HG03342 (cell line): Measurements from ENCODE around the gene ALG3.
A peak's percentile ranks its signal among the peaks of the same experiment; 100 is the strongest.

Experiments
- ATAC-seq: cut with Tn5 transposase; IDR thresholded peaks from one replicate; pipeline ENCODE4 v1.9.1; 2021; ENCODE audit warnings: mild to moderate bottlenecking, moderate library complexity; ENCODE audit not compliant: unreplicated experiment

The ALG3 gene

DNA sequence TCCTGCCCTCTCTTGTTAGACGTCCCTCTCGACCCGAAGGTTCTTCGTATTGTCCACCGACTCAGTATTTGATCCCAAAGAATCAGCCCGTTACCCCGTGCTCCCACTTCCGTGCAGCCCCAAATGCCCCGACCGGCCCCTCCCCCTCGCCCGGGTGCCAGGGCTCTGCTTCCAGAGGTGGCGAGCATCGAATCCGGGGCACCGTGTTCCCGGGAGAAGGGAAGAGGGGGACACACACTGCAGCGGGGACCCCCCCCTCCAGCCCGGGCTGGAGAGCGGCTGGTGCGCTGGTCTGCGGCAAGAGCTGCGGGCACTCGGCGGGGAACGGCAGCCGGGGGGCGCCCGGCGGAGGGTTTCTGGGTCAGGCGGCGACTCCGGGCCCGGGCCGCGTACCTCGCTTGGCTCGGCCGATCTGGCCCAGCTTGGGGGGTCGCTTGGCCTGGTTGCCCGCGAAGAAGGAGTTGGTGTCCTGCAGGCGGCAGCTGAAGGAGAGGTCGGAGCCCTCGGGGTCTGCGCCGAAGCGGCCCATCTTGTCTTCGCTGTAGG is 12.0 kb upstream of the ALG3 start:
- no peak for ATAC-seq

- ATAC-seq: no peak
Measured at GRCh38 chr3:184259878-184260723, 11.3 kb upstream of the ALG3 start.

GRCh38 chr3:184259396-184259877 is 10.7 kb upstream of the ALG3 start:
- no peak for ATAC-seq

DNA sequence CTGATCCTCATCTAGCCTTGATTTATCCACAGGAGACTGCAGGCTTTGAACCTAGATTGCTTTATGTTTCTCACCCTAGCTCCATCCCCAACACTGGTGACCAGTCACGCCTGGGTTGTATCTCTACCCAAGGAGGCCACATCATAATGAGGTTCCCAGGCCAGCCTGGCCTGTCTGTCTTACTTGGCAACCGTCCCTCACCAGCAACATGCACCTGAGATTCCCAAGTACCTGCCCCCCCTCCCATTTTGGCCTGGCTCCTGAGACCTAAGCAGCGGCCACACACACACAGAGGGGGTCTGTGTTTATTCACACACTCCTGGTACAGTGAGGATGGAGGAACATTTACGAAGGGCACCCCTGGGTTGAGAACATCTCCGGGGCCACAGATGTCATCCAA is 10.2 kb upstream of the ALG3 start:
- no peak for ATAC-seq

DNA sequence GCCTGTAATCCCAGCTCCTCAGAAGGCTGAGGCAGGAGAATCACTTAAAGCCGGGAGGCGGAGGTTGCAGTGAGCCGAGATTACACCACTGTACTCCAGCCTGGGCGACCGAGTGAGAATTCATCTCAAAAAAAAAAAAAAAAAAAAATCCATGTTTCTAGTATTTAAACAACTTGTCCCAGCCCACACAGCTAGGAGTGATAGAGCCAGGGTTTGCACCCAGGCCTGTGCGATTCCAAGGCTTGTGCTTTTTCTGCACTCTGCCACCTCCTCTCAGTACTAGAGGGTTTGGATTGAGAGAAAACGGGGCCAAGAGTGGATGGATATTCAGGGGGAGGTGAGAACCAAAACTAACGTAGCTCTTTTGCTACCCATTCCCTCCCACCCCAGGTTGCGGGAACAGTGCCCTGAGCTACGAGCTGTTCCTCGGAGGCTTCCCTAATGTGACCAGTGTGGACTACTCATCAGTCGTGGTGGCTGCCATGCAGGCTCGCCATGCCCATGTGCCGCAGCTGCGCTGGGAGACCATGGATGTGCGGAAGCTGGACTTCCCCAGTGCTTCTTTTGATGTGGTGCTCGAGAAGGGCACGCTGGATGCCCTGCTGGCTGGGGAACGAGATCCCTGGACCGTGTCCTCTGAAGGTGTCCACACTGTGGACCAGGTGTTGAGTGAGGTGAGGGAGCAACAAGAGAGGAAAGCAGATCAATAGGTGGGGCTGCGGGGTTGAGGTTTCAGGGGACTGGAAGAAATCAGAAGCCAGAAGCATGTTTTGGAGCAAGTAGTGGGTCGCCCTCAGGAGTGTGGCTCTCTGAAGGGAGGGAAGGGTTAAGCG is 8.5 kb upstream of the ALG3 start:
- ATAC-seq: no peak

- no peak for ATAC-seq
Measured at GRCh38 chr3:184255291-184256039, 6.7 kb upstream of the ALG3 start.

GRCh38 chr3:184250167-184250828 is 1.5 kb upstream of the ALG3 start:
- peak; percentile 63 for ATAC-seq

GRCh38 chr3:184249412-184250166 is 827 bp upstream of the ALG3 start, which contains the start of gene EEF1AKMT4:
EEF1AKMT4 (plus strand) TSS chr3:184249672; CDS start chr3:184249695, 23 bp downstream.
- ATAC-seq: peak; percentile 90

DNA sequence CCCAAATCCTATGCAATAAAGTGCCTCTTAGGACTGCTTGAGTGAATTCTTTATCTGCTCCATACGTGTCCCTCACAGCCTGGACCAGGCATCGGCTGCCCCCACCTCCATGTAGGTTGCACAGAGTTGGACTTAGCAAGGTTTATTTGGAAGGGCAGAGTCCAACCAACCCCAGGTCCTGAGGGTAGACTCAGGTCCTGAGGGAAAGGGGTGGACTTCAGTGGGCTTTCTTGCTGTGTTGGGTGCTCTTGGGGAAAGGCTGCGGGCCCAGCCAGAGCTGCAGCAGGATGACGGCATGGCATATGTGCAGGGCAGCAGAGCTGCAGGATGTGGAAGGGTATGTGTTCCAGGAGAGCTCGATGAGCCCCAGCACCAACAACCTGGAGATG is 6.5 kb downstream of the ALG3 start:
- no peak for ATAC-seq

DNA sequence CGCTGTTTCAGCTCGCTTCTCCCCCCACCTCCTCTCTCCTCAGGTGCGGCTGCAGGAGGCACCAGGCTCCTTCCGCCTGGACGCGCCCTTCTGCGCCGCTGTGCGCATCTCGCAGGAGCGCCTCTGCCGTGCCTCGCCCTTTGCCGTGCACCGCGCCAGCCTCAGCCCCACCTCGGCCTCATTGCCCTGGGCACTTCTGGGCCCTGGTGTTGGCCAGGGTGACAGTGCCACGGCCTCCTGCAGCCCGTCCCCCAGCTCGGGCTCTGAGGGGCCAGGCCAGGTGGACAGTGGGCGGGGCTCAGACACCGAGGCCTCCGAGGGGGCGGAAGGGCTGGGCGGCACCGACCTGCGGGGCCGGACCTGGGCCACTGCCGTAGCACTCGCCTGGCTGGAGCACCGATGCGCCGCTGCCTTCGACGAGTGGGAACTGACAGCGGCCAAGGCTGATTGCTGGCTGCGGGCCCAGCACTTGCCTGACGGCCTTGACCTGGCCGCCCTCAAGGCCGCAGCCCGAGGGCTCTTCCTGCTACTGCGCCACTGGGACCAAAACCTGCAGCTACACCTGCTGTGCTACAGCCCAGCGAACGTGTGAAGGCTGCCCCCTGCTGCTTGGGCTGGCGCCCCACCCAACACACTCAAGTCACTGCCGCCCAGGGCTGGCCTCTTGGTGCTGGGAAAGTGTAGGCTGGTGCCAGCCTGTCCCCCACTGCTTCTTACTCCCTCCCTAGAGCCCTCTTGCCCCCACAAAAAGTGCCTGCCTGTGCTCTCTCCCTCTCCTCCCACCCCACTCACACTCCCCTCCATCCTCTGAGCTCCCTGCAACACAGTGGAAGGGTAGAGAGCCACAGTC is 7.1 kb downstream of the ALG3 start:
- ATAC-seq: no peak

- ATAC-seq: no peak
Measured at GRCh38 chr3:184241141-184241446, 7.7 kb downstream of the ALG3 start.

GRCh38 chr3:184240384-184241140 is 8.2 kb downstream of the ALG3 start:
- ATAC-seq: no peak

DNA sequence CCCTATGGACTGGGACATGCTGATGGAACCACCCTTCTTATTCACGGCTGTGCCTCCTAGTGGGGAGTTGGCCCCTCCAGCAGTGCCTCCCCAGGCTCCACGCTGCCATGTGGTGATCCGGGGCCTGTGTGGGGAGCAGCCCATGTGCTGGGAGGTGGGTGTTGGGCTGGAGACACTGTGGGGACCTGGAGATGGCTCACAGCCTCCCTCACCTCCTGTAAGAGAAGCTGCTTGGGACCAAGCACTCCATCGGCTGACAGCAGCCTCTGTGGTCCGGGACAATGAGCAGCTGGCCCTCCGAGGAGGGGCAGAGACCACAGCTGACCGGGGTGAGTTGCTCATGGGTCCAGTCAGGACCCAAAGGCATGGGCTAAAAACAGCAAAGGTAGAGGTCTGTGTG is 9.1 kb downstream of the ALG3 start:
- ATAC-seq: no peak

- no peak for ATAC-seq
Measured at GRCh38 chr3:184239221-184239620, 9.5 kb downstream of the ALG3 start.

GRCh38 chr3:184238246-184238818 is 10.4 kb downstream of the ALG3 start:
- no peak for ATAC-seq

- ATAC-seq: no peak
Measured at GRCh38 chr3:184237807-184238206, 11.0 kb downstream of the ALG3 start.

GRCh38 chr3:184237211-184237610 is 11.6 kb downstream of the ALG3 start:
- no peak for ATAC-seq

DNA sequence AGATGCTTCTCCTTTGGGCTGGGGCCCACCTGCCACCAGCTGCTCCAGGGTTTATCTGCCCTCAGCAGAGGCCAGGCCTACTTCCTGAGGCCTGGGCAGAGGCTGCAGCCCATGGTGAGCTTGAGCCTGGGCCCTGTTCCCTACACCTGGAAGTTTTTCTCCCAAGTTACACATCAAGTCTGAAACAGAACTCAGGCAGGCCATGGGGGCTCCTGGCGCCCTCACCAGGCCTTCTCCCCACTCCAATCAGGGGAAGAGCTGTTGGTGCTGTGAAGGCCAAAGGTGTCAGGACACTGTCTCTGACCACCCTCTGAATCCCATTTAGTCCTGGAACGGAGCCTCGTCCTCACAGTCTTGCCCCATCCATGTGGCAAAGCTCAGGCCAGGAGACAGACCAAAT is 12.1 kb downstream of the ALG3 start:
- ATAC-seq: no peak
